GM23338 (cell line): Measurements from ENCODE around the gene SYNE1. TPM values are rescaled to one million over a fixed set of nuclear protein-coding genes. Genes with fewer than 3 reads are reported as not detected.

Experiments used
- ATAC-seq: fragments of 200-7000 bp; cut with Tn5 transposase; 3 replicates; pipeline ENCODE4 v1.9.1; 2020
- DNase-seq: peaks from one replicate; pipeline ENCODE4 v3.0.0-alpha.2; 2015; ENCODE audit warnings: low spot score
- H2AFZ ChIP-seq: fragments of 200-600 bp; sonication (generic); 2 replicates; pipeline ENCODE4 v1.8.0; 2016; ENCODE audit warnings: antibody characterized with exemption, mild to moderate bottlenecking, moderate library complexity
- H3F3A ChIP-seq: fragments of 200-600 bp; sonication (generic); replicated peaks from 2 replicates; pipeline ENCODE4 v1.8.0; 2017; ENCODE audit warnings: antibody characterized with exemption, mixed run types, low read depth
- H3K27ac ChIP-seq: fragments of 200-600 bp; sonication (generic); 2 replicates; pipeline ENCODE4 v1.6.1; 2016; ENCODE audit warnings: low read depth
- H3K27me3 ChIP-seq: fragments of 200-600 bp; sonication (generic); 2 replicates; pipeline ENCODE4 v1.8.0; 2016; ENCODE audit warnings: mild to moderate bottlenecking, mixed run types, moderate library complexity; ENCODE audit not compliant: insufficient read depth
- H3K36me3 ChIP-seq: fragments of 200-600 bp; sonication (generic); 2 replicates; pipeline ENCODE4 v1.8.0; 2016; ENCODE audit warnings: mild to moderate bottlenecking; ENCODE audit not compliant: insufficient read depth
- H3K4me1 ChIP-seq: fragments of 200-600 bp; sonication (generic); 2 replicates; pipeline ENCODE4 v1.8.0; 2016; ENCODE audit warnings: mild to moderate bottlenecking, moderate library complexity; ENCODE audit not compliant: insufficient read depth
- H3K4me2 ChIP-seq: fragments of 200-600 bp; sonication (generic); 2 replicates; pipeline ENCODE4 v1.7.1; 2017; ENCODE audit warnings: mixed run types
- H3K4me3 ChIP-seq: fragments of 200-600 bp; sonication (generic); 2 replicates; pipeline ENCODE4 v1.6.1; 2016; ENCODE audit warnings: mixed run types
- H3K79me2 ChIP-seq: fragments of 200-600 bp; sonication (generic); replicated peaks from 2 replicates; pipeline ENCODE4 v1.8.0; 2017; ENCODE audit warnings: mild to moderate bottlenecking; ENCODE audit not compliant: insufficient read depth
- H3K9me2 ChIP-seq: fragments of 200-600 bp; sonication (generic); 2 replicates; pipeline ENCODE4 v1.8.0; 2017; ENCODE audit not compliant: insufficient read depth
- H4K20me1 ChIP-seq: fragments of 200-600 bp; sonication (generic); replicated peaks from 2 replicates; pipeline ENCODE4 v1.8.0; 2017; ENCODE audit warnings: mild to moderate bottlenecking; ENCODE audit not compliant: insufficient read depth
- H3K27ac Mint-ChIP-seq: 2 replicates; pipeline ENCODE4 v1.8.0; 2020; ENCODE audit warnings: inconsistent platforms, mild to moderate bottlenecking, moderate library complexity, mixed read lengths
- H3K27me3 Mint-ChIP-seq: 3 replicates; pipeline ENCODE4 v1.8.0; 2022; ENCODE audit warnings: low read depth, mild to moderate bottlenecking, moderate library complexity, mixed read lengths, inconsistent platforms; ENCODE audit not compliant: insufficient read depth, poor library complexity
- H3K36me3 Mint-ChIP-seq: 3 replicates; pipeline ENCODE4 v1.8.0; 2021; ENCODE audit warnings: low read depth, mild to moderate bottlenecking, inconsistent platforms, moderate library complexity, mixed read lengths
- H3K4me1 Mint-ChIP-seq: 3 replicates; pipeline ENCODE4 v1.8.0; 2020; ENCODE audit warnings: mild to moderate bottlenecking, inconsistent platforms, mixed read lengths
- H3K4me3 Mint-ChIP-seq: 3 replicates; pipeline ENCODE4 v1.8.0; 2021; ENCODE audit warnings: moderate library complexity, mild to moderate bottlenecking, inconsistent platforms, mixed read lengths
- H3K9me3 Mint-ChIP-seq: 3 replicates; pipeline ENCODE4 v1.8.0; 2020; ENCODE audit warnings: moderate library complexity, mild to moderate bottlenecking, inconsistent platforms, mixed read lengths
- CREB1 ChIP-seq: fragments of 250-450 bp; sonication (Bioruptor Pico); IDR thresholded peaks from 2 replicates; pipeline ENCODE4 v1.5.0; 2020; ENCODE audit warnings: low read depth, mild to moderate bottlenecking, moderate library complexity
- CTCF ChIP-seq, 2 experiments: fragments of 200-600 bp in 1 of 2; sonication (generic) in 1 of 2; conservative IDR thresholded peaks; 2 replicates each; pipeline versions ENCODE4 v1.5.1 to v1.6.1; 2016 to 2017; ENCODE audit warnings: antibody characterized with exemption in 2 of 2, low read depth in 2 of 2, mild to moderate bottlenecking in 2 of 2, moderate library complexity in 1 of 2
- EZH2phosphoT487 ChIP-seq: fragments of 200-600 bp; sonication (generic); IDR thresholded peaks from one replicate; pipeline ENCODE4 v1.8.1; 2018; ENCODE audit warnings: antibody characterized with exemption; ENCODE audit not compliant: unreplicated experiment
- JUNB ChIP-seq: IDR thresholded peaks from one replicate; pipeline ENCODE4 v1.6.1; 2016; ENCODE audit warnings: antibody characterized with exemption; ENCODE audit not compliant: unreplicated experiment
- POLR2AphosphoS5 ChIP-seq: IDR thresholded peaks from 2 replicates; pipeline ENCODE4 v1.6.1; 2016; ENCODE audit warnings: antibody characterized with exemption, low read depth
- REST ChIP-seq: IDR thresholded peaks from one replicate; pipeline ENCODE4 v1.6.1; 2018; ENCODE audit warnings: antibody characterized with exemption; ENCODE audit not compliant: unreplicated experiment
- ZNF462 ChIP-seq: fragments of 250-450 bp; sonication (Bioruptor Pico); IDR thresholded peaks from 2 replicates; pipeline ENCODE4 v1.5.0; 2020; ENCODE audit warnings: mild to moderate bottlenecking, moderate library complexity
- polyA plus RNA-seq: library from polyadenylated mRNA; unstranded; fragments of >200 nt; fragmentation: Nextera tagmentation; extraction: Ambion mirVana; gene quantifications from 2 replicates; pipeline ENCODE4 v1.2.1, GENCODE V29; 2016
- total RNA-seq: library from RNA; depleted of rRNA; stranded (reverse); fragments of >200 nt; shearing (Covaris generic); gene quantifications from 2 replicates; pipeline ENCODE4 v1.2.3, GENCODE V29; 2014
- TF ChIP-seq, protein P1 (sequence below): IDR thresholded peaks from 2 replicates; pipeline ENCODE4 v1.6.1; 2016; ENCODE audit warnings: antibody characterized with exemption

The SYNE1 gene
- total and polyA plus RNA-seq, 2 experiments from 2014 or later: 3.9 to 13.6 TPM

DNA sequence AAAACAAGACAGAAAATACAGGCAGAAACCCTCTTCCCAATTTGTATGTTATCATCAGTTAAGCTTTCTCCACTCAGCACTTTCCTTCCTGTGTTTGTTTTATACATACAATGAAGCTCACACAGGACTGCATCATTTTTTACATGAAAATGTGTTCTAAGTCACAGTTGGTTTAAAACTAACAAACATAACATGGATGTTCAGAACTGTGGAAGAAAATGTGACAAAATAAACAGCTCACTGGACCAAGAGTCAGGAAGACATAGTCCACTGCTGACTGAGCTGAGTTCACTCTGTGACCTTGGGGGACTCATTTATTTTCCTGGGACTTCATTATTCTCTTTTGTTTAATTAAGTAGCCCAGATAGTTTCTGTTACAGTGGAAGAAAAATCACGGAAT, 331.5 kb downstream of the SYNE1 start (continued):
- TF ChIP-seq REST (no peak), EZH2phosphoT487 (no peak), JUNB (no peak), CREB1 (CRISPR knock-in tag) (no peak), POLR2AphosphoS5 (no peak), CTCF (conservative IDR thresholded peaks at IDR 0.05; ENCODE audit: low read depth in 2 of 2) (no peak)
- TF ChIP-seq, protein P1, sequence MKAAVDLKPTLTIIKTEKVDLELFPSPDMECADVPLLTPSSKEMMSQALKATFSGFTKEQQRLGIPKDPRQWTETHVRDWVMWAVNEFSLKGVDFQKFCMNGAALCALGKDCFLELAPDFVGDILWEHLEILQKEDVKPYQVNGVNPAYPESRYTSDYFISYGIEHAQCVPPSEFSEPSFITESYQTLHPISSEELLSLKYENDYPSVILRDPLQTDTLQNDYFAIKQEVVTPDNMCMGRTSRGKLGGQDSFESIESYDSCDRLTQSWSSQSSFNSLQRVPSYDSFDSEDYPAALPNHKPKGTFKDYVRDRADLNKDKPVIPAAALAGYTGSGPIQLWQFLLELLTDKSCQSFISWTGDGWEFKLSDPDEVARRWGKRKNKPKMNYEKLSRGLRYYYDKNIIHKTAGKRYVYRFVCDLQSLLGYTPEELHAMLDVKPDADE: no peak

DNA sequence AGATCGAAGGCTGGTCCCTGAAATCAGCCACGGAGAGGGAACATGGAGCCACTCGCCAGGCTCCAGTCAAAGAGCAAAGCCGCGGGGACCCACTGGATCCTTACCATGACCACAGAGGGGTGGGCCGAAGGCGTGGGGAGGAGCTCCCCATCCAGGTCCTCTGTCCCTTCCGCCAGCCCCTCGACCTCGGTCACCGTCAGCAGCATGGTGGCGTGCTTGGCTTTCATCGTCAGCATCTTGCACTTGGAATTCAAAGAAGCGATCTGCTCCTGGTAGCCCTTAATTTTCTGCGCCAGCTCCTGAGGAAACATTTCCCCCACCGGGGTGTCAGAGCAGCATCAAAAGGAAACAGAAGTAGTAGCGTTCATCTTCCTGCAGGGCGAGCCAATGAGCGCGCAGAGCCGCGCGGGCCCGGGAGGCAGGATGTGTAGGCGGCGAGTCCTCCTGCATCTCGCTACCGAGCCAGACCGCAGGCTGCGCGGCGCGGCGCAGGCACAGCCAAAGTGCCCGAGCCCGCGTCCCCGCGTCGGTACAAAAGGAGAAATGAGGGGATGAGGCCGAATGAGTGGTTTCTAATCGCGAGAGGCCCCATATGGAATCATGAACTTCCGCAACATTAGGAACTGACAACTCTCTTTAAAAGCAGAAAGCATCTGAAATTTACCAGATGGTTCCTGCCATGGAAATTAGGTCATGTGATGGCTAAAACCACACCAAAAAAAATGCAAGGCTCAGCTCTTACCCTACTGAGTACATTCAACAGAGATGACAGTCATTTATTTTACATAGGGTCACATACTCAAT, 335.2 kb downstream of the SYNE1 start:
- Mint-ChIP-seq H3K4me1 (peaks cover 31% of the 10 kb centered on the region), H3K9me3 (no peaks in the 10 kb centered on the region), H3K36me3 (no peaks in the 10 kb centered on the region), H3K27ac (peak overlapping the region; percentile 64; the same call in 1 of the 2 replicates), H3K4me3 (peak overlapping the region; percentile 96), H3K27me3 (no peaks in the 10 kb centered on the region)
- Histone ChIP-seq H3K4me1 (peaks cover 20% of the 10 kb centered on the region), H2AFZ (peak overlapping the region; percentile 99), H3K27me3 (no peaks in the 10 kb centered on the region), H3K4me3 (peak overlapping the region; percentile 68), H4K20me1 (no peaks in the 10 kb centered on the region), H3F3A (no peaks in the 10 kb centered on the region), H3K27ac (no peak overlapping the region), H3K36me3 (no peaks in the 10 kb centered on the region), H3K79me2 (no peaks in the 10 kb centered on the region), H3K9me2 (no peaks in the 10 kb centered on the region), H3K4me2 (peak overlapping the region; percentile 85)
- peak; percentile 99 for ATAC-seq
- peak; percentile 89 for DNase-seq
- TF ChIP-seq POLR2AphosphoS5 (peak; percentile 68), CTCF (conservative IDR thresholded peaks at IDR 0.05; ENCODE audit: low read depth in 2 of 2) (peak; percentile 46 to 50), ZNF462 (no peak)
